A673 (cell line): Measurements from ENCODE around the gene SPATS1. TPM values are rescaled to one million over a fixed set of nuclear protein-coding genes. Genes with fewer than 3 reads are reported as not detected.
"Not testable (repeated sequence)": the region's sequence is repeated elsewhere in the genome, so short reads cannot be mapped to it uniquely, and the experiment has no call there.

Source experiments
- BruUV-seq: library from RNA; stranded (reverse); fragments of 400-500 nt; replicated peaks from 2 replicates; lab custom pipeline; 2021; lab: Mats Ljungman, UMichigan
- CTCF ChIA-PET: fragments of 300-600 bp; sonication (Branson Sonifier 250); formaldehyde crosslinking; loops from one replicate; lab custom pipeline; 2022; ENCODE audit warnings: antibody characterized with exemption; lab: Charles Lee
- POLR2A ChIA-PET: fragments of 300-600 bp; sonication (Branson Sonifier 250); formaldehyde crosslinking; loops from one replicate; lab custom pipeline; 2022; ENCODE audit warnings: antibody characterized with exemption; ENCODE audit not compliant: low non-redundant PET; lab: Charles Lee
- DNase-seq: peaks from one replicate; pipeline ENCODE4 v3.0.0-alpha.2; 2015; ENCODE audit warnings: low spot score
- H3K27ac ChIP-seq: fragments of 200-600 bp; sonication (generic); 2 replicates; pipeline ENCODE4 v1.5.1; 2016; ENCODE audit warnings: mixed run types, low read depth, mild to moderate bottlenecking, mixed read lengths, antibody characterized with exemption, low read length; ENCODE audit not compliant: poor library complexity, severe bottlenecking
- H3K27me3 ChIP-seq: fragments of 200-600 bp; sonication (generic); replicated peaks from 2 replicates; pipeline ENCODE4 v1.6.1; 2017; ENCODE audit warnings: mixed run types, low read depth, mild to moderate bottlenecking, mixed read lengths, antibody characterized with exemption, low read length; ENCODE audit not compliant: insufficient read depth, poor library complexity
- H3K36me3 ChIP-seq: fragments of 200-600 bp; sonication (generic); 2 replicates; pipeline ENCODE4 v1.6.1; 2016; ENCODE audit warnings: mixed run types, mild to moderate bottlenecking, mixed read lengths, antibody characterized with exemption, low read length; ENCODE audit not compliant: insufficient read depth, poor library complexity, severe bottlenecking
- H3K4me1 ChIP-seq: fragments of 200-600 bp; sonication (generic); 2 replicates; pipeline ENCODE4 v1.6.1; 2017; ENCODE audit warnings: mixed run types, mild to moderate bottlenecking, mixed read lengths, antibody characterized with exemption, low read length; ENCODE audit not compliant: insufficient read depth, poor library complexity, severe bottlenecking
- H3K4me3 ChIP-seq: fragments of 200-600 bp; sonication (generic); 2 replicates; pipeline ENCODE4 v1.5.1; 2016; ENCODE audit warnings: low read depth, mixed run types, mild to moderate bottlenecking, mixed read lengths, low read length; ENCODE audit not compliant: poor library complexity, severe bottlenecking
- H3K9me3 ChIP-seq: fragments of 200-600 bp; sonication (generic); 2 replicates; pipeline ENCODE4 v1.6.1; 2016; ENCODE audit warnings: mixed run types, low read depth, mild to moderate bottlenecking, mixed read lengths, antibody characterized with exemption, low read length; ENCODE audit not compliant: poor library complexity, severe bottlenecking
- CTCF ChIP-seq: fragments of 300-800, 200-600 bp; sonication (generic); conservative IDR thresholded peaks from 2 replicates; pipeline ENCODE4 v1.5.1; 2017; ENCODE audit warnings: low read depth, mild to moderate bottlenecking, antibody characterized with exemption, low read length, moderate library complexity, mixed read lengths
- EZH2 ChIP-seq: fragments of 200-600 bp; sonication (generic); IDR thresholded peaks from 2 replicates; pipeline ENCODE4 v1.6.1; 2017; ENCODE audit warnings: borderline replicate concordance, low read depth, mild to moderate bottlenecking, mixed read lengths, antibody characterized with exemption, low read length; ENCODE audit not compliant: poor library complexity, severe bottlenecking
- intact Hi-C: fragments of 100-400 bp; cut with micrococcal nuclease; formaldehyde crosslinking; loops from one replicate; pipeline ENCODE4 v1.10.0; 2022; ENCODE audit not compliant: unreplicated experiment
- total RNA-seq: library from RNA; stranded (reverse); gene quantifications from 2 replicates; pipeline ENCODE4 v1.2.3, GENCODE V29; 2021

Gene SPATS1
- total RNA-seq, 1 experiment from 2014 or later = not detected

- POLR2A ChIA-PET = no interaction called here
- H3K4me1 ChIP-seq = no peaks in the 10 kb centered on the region
Measured at GRCh38 chr6:44321210-44321609, 21.2 kb upstream of the SPATS1 start.

GRCh38 chr6:44327096-44327495, 15.4 kb upstream of the SPATS1 start:
- intact Hi-C loops = no loop called here
- ChIA-PET CTCF (no interaction called here), POLR2A (no interaction called here)
- DNase-seq = no peak
- Histone ChIP-seq H3K4me1 (no peaks in the 10 kb centered on the region), H3K4me3 (no peak overlapping the region), H3K27me3 (peaks cover 4% of the 10 kb centered on the region), H3K27ac (no peak overlapping the region), H3K36me3 (no peaks in the 10 kb centered on the region), H3K9me3 (no peaks in the 10 kb centered on the region)
- TF ChIP-seq CTCF (no peak), EZH2 (no peak)
- BruUV-seq = no TSS peak

More at GRCh38 chr6:44321210-44321609, 21.2 kb upstream of the SPATS1 start:
- Histone ChIP-seq H3K36me3 (no peaks in the 10 kb centered on the region), H3K4me3 (no peak overlapping the region), H3K27ac (no peak overlapping the region), H3K9me3 (no peaks in the 10 kb centered on the region), H3K27me3 (peaks cover 26% of the 10 kb centered on the region)
- no TSS peak for BruUV-seq
- no peak for DNase-seq
- CTCF ChIA-PET = interaction anchor here (0.6 kb wide), 1 partner anchor 152 kb away, joined by 8 read pairs; no protein-coding TSS in a partner anchor
- TF ChIP-seq CTCF (no peak), EZH2 (no peak)
- intact Hi-C loops = no loop called here

GRCh38 chr6:44327760-44328159, 14.7 kb upstream of the SPATS1 start:
- CTCF ChIA-PET = no interaction called here
- Histone ChIP-seq H3K27ac (no peak overlapping the region), H3K9me3 (no peaks in the 10 kb centered on the region), H3K4me3 (no peak overlapping the region), H3K4me1 (no peaks in the 10 kb centered on the region), H3K27me3 (peaks cover 4% of the 10 kb centered on the region), H3K36me3 (no peaks in the 10 kb centered on the region)
- TF ChIP-seq CTCF = no peak
- TF ChIP-seq EZH2 = no peak
- intact Hi-C loops = no loop called here
- POLR2A ChIA-PET = no interaction called here
- DNase-seq = no peak
- BruUV-seq = no TSS peak

GRCh38 chr6:44328203-44328602, 14.2 kb upstream of the SPATS1 start:
- BruUV-seq, H3K27ac ChIP-seq, H3K36me3 ChIP-seq, H3K9me3 ChIP-seq, H3K27me3 ChIP-seq, H3K4me1 ChIP-seq, POLR2A ChIA-PET, CTCF ChIA-PET, intact Hi-C loops, H3K4me3 ChIP-seq, DNase-seq: not testable (repeated sequence)
